ENCODE data around the gene NOP9.

DNA sequence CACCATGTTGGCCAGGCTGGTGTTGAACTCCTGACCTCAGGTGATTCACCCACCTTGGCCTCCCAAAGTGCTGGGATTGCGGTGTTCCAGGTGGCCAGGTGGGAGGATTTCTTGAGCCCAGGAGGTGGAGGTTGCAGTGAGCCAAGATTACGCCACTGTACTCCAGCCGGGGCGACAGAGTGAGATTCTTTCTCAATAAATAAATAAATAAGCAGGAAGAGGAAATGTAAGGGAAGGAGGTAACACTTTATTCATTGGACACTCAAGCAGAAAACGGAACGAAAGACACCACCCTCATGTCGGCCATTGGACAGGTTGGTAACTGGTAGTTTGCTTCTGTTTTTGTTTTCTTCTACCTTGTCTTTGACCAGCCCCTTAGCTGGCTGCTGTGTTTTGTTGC, 55.4 kb downstream of the NOP9 start:
- TF ChIP-seq POLR2A (IDR thresholded peaks at IDR 0.05), result no peak
- TF ChIP-seq, protein P1, sequence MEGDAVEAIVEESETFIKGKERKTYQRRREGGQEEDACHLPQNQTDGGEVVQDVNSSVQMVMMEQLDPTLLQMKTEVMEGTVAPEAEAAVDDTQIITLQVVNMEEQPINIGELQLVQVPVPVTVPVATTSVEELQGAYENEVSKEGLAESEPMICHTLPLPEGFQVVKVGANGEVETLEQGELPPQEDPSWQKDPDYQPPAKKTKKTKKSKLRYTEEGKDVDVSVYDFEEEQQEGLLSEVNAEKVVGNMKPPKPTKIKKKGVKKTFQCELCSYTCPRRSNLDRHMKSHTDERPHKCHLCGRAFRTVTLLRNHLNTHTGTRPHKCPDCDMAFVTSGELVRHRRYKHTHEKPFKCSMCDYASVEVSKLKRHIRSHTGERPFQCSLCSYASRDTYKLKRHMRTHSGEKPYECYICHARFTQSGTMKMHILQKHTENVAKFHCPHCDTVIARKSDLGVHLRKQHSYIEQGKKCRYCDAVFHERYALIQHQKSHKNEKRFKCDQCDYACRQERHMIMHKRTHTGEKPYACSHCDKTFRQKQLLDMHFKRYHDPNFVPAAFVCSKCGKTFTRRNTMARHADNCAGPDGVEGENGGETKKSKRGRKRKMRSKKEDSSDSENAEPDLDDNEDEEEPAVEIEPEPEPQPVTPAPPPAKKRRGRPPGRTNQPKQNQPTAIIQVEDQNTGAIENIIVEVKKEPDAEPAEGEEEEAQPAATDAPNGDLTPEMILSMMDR (IDR thresholded peaks at IDR 0.05), result no peak
- no peak for TF ChIP-seq POLR2AphosphoS5 (IDR thresholded peaks at IDR 0.05)
